GM23338 (cell line): ENCODE measurements around the gene PRR19. TPM values are rescaled to one million over a fixed set of nuclear protein-coding genes. Genes with fewer than 3 reads are reported as not detected.

ENCODE experiments used
- ATAC-seq: fragments of 200-7000 bp; cut with Tn5 transposase; 3 replicates; pipeline ENCODE4 v1.9.1; 2020
- DNase-seq: peaks from one replicate; pipeline ENCODE4 v3.0.0-alpha.2; 2015; ENCODE audit warnings: low spot score
- H2AFZ ChIP-seq: fragments of 200-600 bp; sonication (generic); 2 replicates; pipeline ENCODE4 v1.8.0; 2016; ENCODE audit warnings: antibody characterized with exemption, mild to moderate bottlenecking, moderate library complexity
- H3F3A ChIP-seq: fragments of 200-600 bp; sonication (generic); replicated peaks from 2 replicates; pipeline ENCODE4 v1.8.0; 2017; ENCODE audit warnings: antibody characterized with exemption, mixed run types, low read depth
- H3K27ac ChIP-seq: fragments of 200-600 bp; sonication (generic); 2 replicates; pipeline ENCODE4 v1.6.1; 2016; ENCODE audit warnings: low read depth
- H3K27me3 ChIP-seq: fragments of 200-600 bp; sonication (generic); 2 replicates; pipeline ENCODE4 v1.8.0; 2016; ENCODE audit warnings: mild to moderate bottlenecking, mixed run types, moderate library complexity; ENCODE audit not compliant: insufficient read depth
- H3K36me3 ChIP-seq: fragments of 200-600 bp; sonication (generic); 2 replicates; pipeline ENCODE4 v1.8.0; 2016; ENCODE audit warnings: mild to moderate bottlenecking; ENCODE audit not compliant: insufficient read depth
- H3K4me1 ChIP-seq: fragments of 200-600 bp; sonication (generic); 2 replicates; pipeline ENCODE4 v1.8.0; 2016; ENCODE audit warnings: mild to moderate bottlenecking, moderate library complexity; ENCODE audit not compliant: insufficient read depth
- H3K4me2 ChIP-seq: fragments of 200-600 bp; sonication (generic); 2 replicates; pipeline ENCODE4 v1.7.1; 2017; ENCODE audit warnings: mixed run types
- H3K4me3 ChIP-seq: fragments of 200-600 bp; sonication (generic); 2 replicates; pipeline ENCODE4 v1.6.1; 2016; ENCODE audit warnings: mixed run types
- H3K79me2 ChIP-seq: fragments of 200-600 bp; sonication (generic); replicated peaks from 2 replicates; pipeline ENCODE4 v1.8.0; 2017; ENCODE audit warnings: mild to moderate bottlenecking; ENCODE audit not compliant: insufficient read depth
- H3K9me2 ChIP-seq: fragments of 200-600 bp; sonication (generic); 2 replicates; pipeline ENCODE4 v1.8.0; 2017; ENCODE audit not compliant: insufficient read depth
- H4K20me1 ChIP-seq: fragments of 200-600 bp; sonication (generic); replicated peaks from 2 replicates; pipeline ENCODE4 v1.8.0; 2017; ENCODE audit warnings: mild to moderate bottlenecking; ENCODE audit not compliant: insufficient read depth
- H3K27ac Mint-ChIP-seq: 2 replicates; pipeline ENCODE4 v1.8.0; 2020; ENCODE audit warnings: inconsistent platforms, mild to moderate bottlenecking, moderate library complexity, mixed read lengths
- H3K27me3 Mint-ChIP-seq: 3 replicates; pipeline ENCODE4 v1.8.0; 2022; ENCODE audit warnings: low read depth, mild to moderate bottlenecking, moderate library complexity, mixed read lengths, inconsistent platforms; ENCODE audit not compliant: insufficient read depth, poor library complexity
- H3K36me3 Mint-ChIP-seq: 3 replicates; pipeline ENCODE4 v1.8.0; 2021; ENCODE audit warnings: low read depth, mild to moderate bottlenecking, inconsistent platforms, moderate library complexity, mixed read lengths
- H3K4me1 Mint-ChIP-seq: 3 replicates; pipeline ENCODE4 v1.8.0; 2020; ENCODE audit warnings: mild to moderate bottlenecking, inconsistent platforms, mixed read lengths
- H3K4me3 Mint-ChIP-seq: 3 replicates; pipeline ENCODE4 v1.8.0; 2021; ENCODE audit warnings: moderate library complexity, mild to moderate bottlenecking, inconsistent platforms, mixed read lengths
- H3K9me3 Mint-ChIP-seq: 3 replicates; pipeline ENCODE4 v1.8.0; 2020; ENCODE audit warnings: moderate library complexity, mild to moderate bottlenecking, inconsistent platforms, mixed read lengths
- CREB1 ChIP-seq: fragments of 250-450 bp; sonication (Bioruptor Pico); IDR thresholded peaks from 2 replicates; pipeline ENCODE4 v1.5.0; 2020; ENCODE audit warnings: low read depth, mild to moderate bottlenecking, moderate library complexity
- CTCF ChIP-seq, 2 experiments: fragments of 200-600 bp in 1 of 2; sonication (generic) in 1 of 2; conservative IDR thresholded peaks; 2 replicates each; pipeline versions ENCODE4 v1.5.1 to v1.6.1; 2016 to 2017; ENCODE audit warnings: antibody characterized with exemption in 2 of 2, low read depth in 2 of 2, mild to moderate bottlenecking in 2 of 2, moderate library complexity in 1 of 2
- ETS1 ChIP-seq: IDR thresholded peaks from 2 replicates; pipeline ENCODE4 v1.6.1; 2016; ENCODE audit warnings: antibody characterized with exemption
- EZH2 ChIP-seq: fragments of 200-600 bp; sonication (generic); IDR thresholded peaks from one replicate; pipeline ENCODE4 v1.8.0; 2017; ENCODE audit warnings: antibody characterized with exemption, mild to moderate bottlenecking, low read depth; ENCODE audit not compliant: unreplicated experiment
- EZH2phosphoT487 ChIP-seq: fragments of 200-600 bp; sonication (generic); IDR thresholded peaks from one replicate; pipeline ENCODE4 v1.8.1; 2018; ENCODE audit warnings: antibody characterized with exemption; ENCODE audit not compliant: unreplicated experiment
- JUNB ChIP-seq: IDR thresholded peaks from one replicate; pipeline ENCODE4 v1.6.1; 2016; ENCODE audit warnings: antibody characterized with exemption; ENCODE audit not compliant: unreplicated experiment
- NANOG ChIP-seq: IDR thresholded peaks from 2 replicates; pipeline ENCODE4 v1.6.1; 2016; ENCODE audit warnings: antibody characterized with exemption, borderline replicate concordance
- POLR2AphosphoS5 ChIP-seq: IDR thresholded peaks from 2 replicates; pipeline ENCODE4 v1.6.1; 2016; ENCODE audit warnings: antibody characterized with exemption, low read depth
- REST ChIP-seq: IDR thresholded peaks from one replicate; pipeline ENCODE4 v1.6.1; 2018; ENCODE audit warnings: antibody characterized with exemption; ENCODE audit not compliant: unreplicated experiment
- STAT1 ChIP-seq: IDR thresholded peaks from one replicate; pipeline ENCODE4 v1.6.1; 2016; ENCODE audit warnings: antibody characterized with exemption; ENCODE audit not compliant: unreplicated experiment
- ZNF114 ChIP-seq: fragments of 250-450 bp; sonication (Bioruptor Pico); IDR thresholded peaks from 2 replicates; pipeline ENCODE4 v1.5.0; 2020; ENCODE audit warnings: mild to moderate bottlenecking, moderate library complexity
- ZNF331 ChIP-seq: fragments of 250-450 bp; sonication (Bioruptor Pico); IDR thresholded peaks from 2 replicates; pipeline ENCODE4 v1.5.0; 2020; ENCODE audit warnings: low read depth, mild to moderate bottlenecking, moderate library complexity
- polyA plus RNA-seq: library from polyadenylated mRNA; unstranded; fragments of >200 nt; fragmentation: Nextera tagmentation; extraction: Ambion mirVana; gene quantifications from 2 replicates; pipeline ENCODE4 v1.2.1, GENCODE V29; 2016
- total RNA-seq: library from RNA; depleted of rRNA; stranded (reverse); fragments of >200 nt; shearing (Covaris generic); gene quantifications from 2 replicates; pipeline ENCODE4 v1.2.3, GENCODE V29; 2014

The PRR19 gene
- total and polyA plus RNA-seq, 2 experiments from 2014 or later: 3.6 to 4.1 TPM

- Histone ChIP-seq H3K4me3 (peak overlapping the region; percentile 60), H3K4me2 (peak overlapping the region; percentile 93), H3K27me3 (peaks cover 8% of the 10 kb centered on the region; the same call in 1 of the 2 replicates), H3K4me1 (peaks cover 9% of the 10 kb centered on the region; the same call in 1 of the 2 replicates), H3F3A (peaks cover 4% of the 10 kb centered on the region; the same call in 1 of the 2 replicates), H3K36me3 (no peaks in the 10 kb centered on the region), H3K9me2 (no peaks in the 10 kb centered on the region), H4K20me1 (no peaks in the 10 kb centered on the region), H3K79me2 (0 out of 2 replicates have a peak, but pooled peaks cover 6% of the 10 kb centered on the region), H3K27ac (peak overlapping the region; percentile 93), H2AFZ (peak overlapping the region; percentile 94)
- Mint-ChIP-seq H3K4me3 (no peak overlapping the region), H3K36me3 (peaks cover 6% of the 10 kb centered on the region; the same call in 1 of the 3 replicates), H3K27me3 (peaks cover 4% of the 10 kb centered on the region), H3K4me1 (peaks cover 27% of the 10 kb centered on the region), H3K27ac (no peak overlapping the region; the same call in 1 of the 2 replicates), H3K9me3 (no peaks in the 10 kb centered on the region)
- TF ChIP-seq ZNF114 (CRISPR knock-in tag) (no peak), CREB1 (peak; percentile 86), EZH2phosphoT487 (no peak), NANOG (no peak)
- DNase-seq (peak; percentile 100), ATAC-seq (peak; percentile 71)
These were observed 33.7 kb upstream of the PRR19 start for GRCh38 chr19:42268142-42268703.

- Histone ChIP-seq H2AFZ (no peak within 1 kb of the TSS; the same call in 1 of the 2 replicates), H3K27ac (peak within 1 kb of the TSS; percentile 93), H3K79me2 (0 out of 2 replicates have a peak, but pooled peaks cover 6% of the 10 kb centered on the region), H3K27me3 (peaks cover 8% of the 10 kb centered on the region; the same call in 1 of the 2 replicates), H3K36me3 (no peaks in the 10 kb centered on the region), H3K4me1 (peaks cover 9% of the 10 kb centered on the region; the same call in 1 of the 2 replicates), H3K4me3 (peak within 1 kb of the TSS; percentile 60), H3K4me2 (peak within 1 kb of the TSS; percentile 93), H3K9me2 (no peaks in the 10 kb centered on the region), H3F3A (peaks cover 4% of the 10 kb centered on the region; the same call in 1 of the 2 replicates), H4K20me1 (no peaks in the 10 kb centered on the region)
- peaks cover 6% of the 10 kb centered on the region; the same call in 1 of the 3 replicates for H3K36me3 Mint-ChIP-seq
- no peaks in the 10 kb centered on the region for H3K9me3 Mint-ChIP-seq
- peaks cover 27% of the 10 kb centered on the region for H3K4me1 Mint-ChIP-seq
- TF ChIP-seq ETS1 (peak; percentile 91), EZH2phosphoT487 (no peak), ZNF331 (CRISPR knock-in tag) (no peak), NANOG (no peak), STAT1 (no peak), JUNB (no peak), CREB1 (peak; percentile 76), CTCF (conservative IDR thresholded peaks at IDR 0.05; ENCODE audit: low read depth in 2 of 2) (no peak), EZH2 (no peak), POLR2AphosphoS5 (no peak), REST (no peak)
- peaks cover 4% of the 10 kb centered on the region for H3K27me3 Mint-ChIP-seq
- H3K4me3 Mint-ChIP-seq: no peak within 1 kb of the TSS; the same call in 2 of the 3 replicates
- H3K27ac Mint-ChIP-seq: peak within 1 kb of the TSS; percentile 75
- DNase-seq (peak; percentile 100), ATAC-seq (peak; percentile 93)
These were observed 33.0 kb upstream of the PRR19 start, which contains the start of gene CIC for GRCh38 chr19:42268704-42269477. CIC (plus strand) TSS chr19:42269252; CDS start chr19:42271784, 2,532 bp downstream.
